SU-DHL-6 (cell line): Measurements from ENCODE around the gene SLC5A6.

Experiments
- H2AFZ ChIP-seq: fragments of 200-600 bp; sonication (generic); 2 replicates; pipeline ENCODE4 v1.6.1; 2014; ENCODE audit warnings: low read depth, mild to moderate bottlenecking, moderate library complexity, mixed read lengths, antibody characterized with exemption, low read length; ENCODE audit not compliant: severe bottlenecking
- H3F3A ChIP-seq: fragments of 200-600 bp; shearing (Covaris generic); 2 replicates; pipeline ENCODE4 v1.6.0; 2016; ENCODE audit warnings: antibody characterized with exemption, mild to moderate bottlenecking; ENCODE audit not compliant: insufficient read depth
- H3K27ac ChIP-seq: fragments of 200-600 bp; sonication (generic); 2 replicates; pipeline ENCODE4 v1.5.1; 2016; ENCODE audit warnings: low read depth, mild to moderate bottlenecking, low read length, moderate library complexity, mixed read lengths
- H3K27me3 ChIP-seq: fragments of 200-600 bp; sonication (generic), shearing (Covaris generic); 2 replicates; pipeline ENCODE4 v1.6.0; 2014; ENCODE audit warnings: mild to moderate bottlenecking, low read length
- H3K36me3 ChIP-seq: fragments of 200-600 bp; sonication (generic); 2 replicates; pipeline ENCODE4 v1.6.1; 2014; ENCODE audit warnings: mild to moderate bottlenecking, low read length, mixed read lengths
- H3K4me2 ChIP-seq: fragments of 300-600, 200-600 bp; shearing (Covaris generic), sonication (generic); 2 replicates; pipeline ENCODE4 v1.6.0; 2014; ENCODE audit warnings: low read length, low read depth, mild to moderate bottlenecking; ENCODE audit not compliant: poor library complexity, severe bottlenecking
- H3K4me3 ChIP-seq: fragments of 200-600 bp; sonication (generic); 2 replicates; pipeline ENCODE4 v1.5.1; 2014; ENCODE audit warnings: antibody characterized with exemption, low read length, mild to moderate bottlenecking, mixed read lengths; ENCODE audit not compliant: insufficient read depth, poor library complexity, severe bottlenecking
- H3K79me2 ChIP-seq: fragments of 200-600 bp; sonication (generic); 2 replicates; pipeline ENCODE4 v1.6.1; 2014; ENCODE audit warnings: mild to moderate bottlenecking, low read length, moderate library complexity; ENCODE audit not compliant: insufficient read depth
- H3K9ac ChIP-seq: fragments of 200-600 bp; sonication (generic); 2 replicates; pipeline ENCODE4 v1.7.0; 2014; ENCODE audit warnings: mild to moderate bottlenecking, low read length
- H3K9me2 ChIP-seq: fragments of 200-600 bp; sonication (generic); replicated peaks from 2 replicates; pipeline ENCODE4 v1.6.1; 2014; ENCODE audit warnings: low read length; ENCODE audit not compliant: insufficient read depth
- H3K9me3 ChIP-seq: fragments of 200-600 bp; sonication (generic); 2 replicates; pipeline ENCODE4 v1.6.1; 2014; ENCODE audit warnings: low read length, mixed read lengths; ENCODE audit not compliant: insufficient read depth
- H4K20me1 ChIP-seq: fragments of 200-600 bp; sonication (generic); 2 replicates; pipeline ENCODE4 v1.6.1; 2014; ENCODE audit warnings: low read depth, mild to moderate bottlenecking, antibody characterized with exemption, low read length, moderate library complexity, mixed read lengths
- EZH2phosphoT487 ChIP-seq: fragments of 200-600 bp; sonication (generic), shearing (Covaris generic); conservative IDR thresholded peaks from 2 replicates; pipeline ENCODE4 v1.6.1; 2018; ENCODE audit warnings: mild to moderate bottlenecking, antibody characterized with exemption, low read length, moderate library complexity, mixed read lengths
- TF ChIP-seq, protein P1 (sequence below): fragments of 200-600 bp; sonication (generic); IDR thresholded peaks from one replicate; pipeline ENCODE4 v1.5.1; 2017; ENCODE audit warnings: antibody characterized with exemption, mild to moderate bottlenecking, low read length, moderate library complexity; ENCODE audit not compliant: insufficient read depth, poor library complexity, severe bottlenecking

The SLC5A6 gene

DNA sequence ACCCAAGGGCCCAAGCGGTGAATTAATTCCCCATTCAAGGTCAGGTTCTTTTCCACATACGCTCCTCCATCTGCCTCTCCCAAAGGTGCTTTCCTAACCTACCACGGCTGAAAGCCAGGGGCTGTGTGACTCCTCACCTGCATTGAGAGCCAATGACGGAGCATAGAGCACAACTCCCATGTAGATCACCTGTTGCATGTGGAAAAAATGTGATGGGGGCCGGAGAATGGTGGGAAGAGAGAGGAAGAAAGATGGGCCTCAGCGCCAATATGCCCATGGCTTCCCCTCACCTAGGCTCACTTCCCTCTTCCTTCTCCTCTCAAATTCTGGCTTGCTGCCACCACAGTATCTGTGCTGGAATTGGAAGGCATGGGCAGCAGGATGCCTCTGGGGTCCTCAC, 5.7 kb downstream of the SLC5A6 start:
- Histone ChIP-seq H3K9ac (no peak overlapping the region), H3K9me2 (no peaks in the 10 kb centered on the region), H2AFZ (no peak overlapping the region), H3K4me2 (no peak overlapping the region), H3K27ac (no peak overlapping the region), H3K4me3 (no peak overlapping the region), H3K9me3 (no peaks in the 10 kb centered on the region), H3K27me3 (no peaks in the 10 kb centered on the region), H3K79me2 (no peaks in the 10 kb centered on the region), H4K20me1 (no peaks in the 10 kb centered on the region), H3K36me3 (no peaks in the 10 kb centered on the region; the same call in 1 of the 2 replicates), H3F3A (0 out of 2 replicates have a peak, but pooled peaks cover 5% of the 10 kb centered on the region)
- no peak for TF ChIP-seq EZH2phosphoT487

DNA sequence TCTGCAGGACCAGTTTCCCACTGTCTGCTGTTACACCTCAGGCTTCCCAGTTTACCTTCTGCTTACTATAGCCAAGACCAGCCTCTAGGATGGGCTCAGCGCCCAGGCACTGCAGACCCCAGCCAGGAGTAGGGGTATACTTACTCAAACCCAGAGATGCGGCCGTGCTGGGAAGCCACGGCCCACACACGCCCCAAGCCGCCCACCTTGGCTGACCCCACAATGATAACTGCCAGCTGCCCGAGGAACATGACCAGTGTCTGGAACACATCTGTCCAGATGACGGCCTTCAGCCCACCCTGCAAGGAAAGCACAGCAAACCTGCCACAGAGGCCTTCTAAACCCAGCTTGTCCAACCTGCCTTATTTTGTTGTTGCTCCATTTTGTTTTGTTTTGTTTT, 6.9 kb downstream of the SLC5A6 start:
- no peak overlapping the region for H3K4me3 ChIP-seq
- TF ChIP-seq, protein P1, sequence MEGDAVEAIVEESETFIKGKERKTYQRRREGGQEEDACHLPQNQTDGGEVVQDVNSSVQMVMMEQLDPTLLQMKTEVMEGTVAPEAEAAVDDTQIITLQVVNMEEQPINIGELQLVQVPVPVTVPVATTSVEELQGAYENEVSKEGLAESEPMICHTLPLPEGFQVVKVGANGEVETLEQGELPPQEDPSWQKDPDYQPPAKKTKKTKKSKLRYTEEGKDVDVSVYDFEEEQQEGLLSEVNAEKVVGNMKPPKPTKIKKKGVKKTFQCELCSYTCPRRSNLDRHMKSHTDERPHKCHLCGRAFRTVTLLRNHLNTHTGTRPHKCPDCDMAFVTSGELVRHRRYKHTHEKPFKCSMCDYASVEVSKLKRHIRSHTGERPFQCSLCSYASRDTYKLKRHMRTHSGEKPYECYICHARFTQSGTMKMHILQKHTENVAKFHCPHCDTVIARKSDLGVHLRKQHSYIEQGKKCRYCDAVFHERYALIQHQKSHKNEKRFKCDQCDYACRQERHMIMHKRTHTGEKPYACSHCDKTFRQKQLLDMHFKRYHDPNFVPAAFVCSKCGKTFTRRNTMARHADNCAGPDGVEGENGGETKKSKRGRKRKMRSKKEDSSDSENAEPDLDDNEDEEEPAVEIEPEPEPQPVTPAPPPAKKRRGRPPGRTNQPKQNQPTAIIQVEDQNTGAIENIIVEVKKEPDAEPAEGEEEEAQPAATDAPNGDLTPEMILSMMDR, result no peak
- TF ChIP-seq EZH2phosphoT487, result no peak
- H3K27ac ChIP-seq, result no peak overlapping the region
- no peaks in the 10 kb centered on the region for H3K9me3 ChIP-seq
- H3F3A ChIP-seq, result 0 out of 2 replicates have a peak, but pooled peaks cover 5% of the 10 kb centered on the region
- H3K79me2 ChIP-seq, result no peaks in the 10 kb centered on the region
- no peak overlapping the region for H3K4me2 ChIP-seq
- H3K9ac ChIP-seq, result no peak overlapping the region
- no peaks in the 10 kb centered on the region for H3K27me3 ChIP-seq
- H3K36me3 ChIP-seq, result no peaks in the 10 kb centered on the region; the same call in 1 of the 2 replicates
- H3K9me2 ChIP-seq, result no peaks in the 10 kb centered on the region
- no peaks in the 10 kb centered on the region for H4K20me1 ChIP-seq
- no peak overlapping the region for H2AFZ ChIP-seq

DNA sequence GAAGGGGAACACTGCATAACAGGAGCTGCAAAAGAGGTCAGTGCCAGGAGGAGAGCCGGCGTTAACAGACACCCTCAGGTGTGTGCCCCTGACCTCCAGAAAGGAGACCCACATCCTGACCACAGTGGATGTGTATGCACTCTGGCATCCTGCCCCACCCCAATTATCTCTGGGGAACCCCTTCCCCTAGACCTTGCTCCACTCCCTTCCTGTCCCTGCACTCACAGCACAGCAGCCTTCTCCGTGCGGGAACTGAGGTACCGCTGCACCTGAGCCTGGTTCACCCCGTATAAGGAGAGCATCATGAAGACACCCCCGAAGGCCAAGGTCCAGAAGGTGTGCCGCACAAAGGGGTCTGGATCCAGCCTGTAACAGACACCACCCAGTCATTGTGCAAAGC, 7.5 kb downstream of the SLC5A6 start:
- H3K4me2 ChIP-seq, result no peak overlapping the region
- no peaks in the 10 kb centered on the region for H3K9me2 ChIP-seq
- no peaks in the 10 kb centered on the region; the same call in 1 of the 2 replicates for H3K36me3 ChIP-seq
- H3K4me3 ChIP-seq, result no peak overlapping the region
- no peak overlapping the region for H3K27ac ChIP-seq
- no peaks in the 10 kb centered on the region for H3K27me3 ChIP-seq
- H2AFZ ChIP-seq, result no peak overlapping the region
- no peaks in the 10 kb centered on the region for H3K9me3 ChIP-seq
- H4K20me1 ChIP-seq, result no peaks in the 10 kb centered on the region
- H3K9ac ChIP-seq, result no peak overlapping the region
- no peaks in the 10 kb centered on the region for H3K79me2 ChIP-seq
- H3F3A ChIP-seq, result no peaks in the 10 kb centered on the region
- TF ChIP-seq, protein P1, result no peak
- no peak for TF ChIP-seq EZH2phosphoT487

DNA sequence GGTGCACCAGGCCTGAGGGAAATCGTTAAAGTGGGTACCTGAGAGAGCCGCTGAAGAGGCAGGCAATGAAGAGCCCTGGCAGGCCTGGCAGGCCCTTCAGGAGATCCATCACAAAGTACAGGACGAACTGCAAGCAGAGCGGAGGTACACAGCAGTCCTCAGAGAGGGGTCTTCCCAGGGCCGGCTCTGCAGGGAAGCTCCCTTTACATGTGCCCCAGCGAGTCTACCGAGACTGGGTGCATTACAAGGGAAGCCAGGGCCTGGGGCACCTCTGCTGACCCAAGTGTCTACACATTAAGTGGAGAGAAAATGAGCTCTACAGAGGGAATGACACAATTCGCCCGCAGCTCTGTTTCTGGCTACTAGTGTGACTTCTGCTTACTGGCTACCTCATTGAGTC, 8.3 kb downstream of the SLC5A6 start:
- Histone ChIP-seq H3K79me2 (no peaks in the 10 kb centered on the region), H3F3A (no peaks in the 10 kb centered on the region), H3K4me2 (no peak overlapping the region), H3K9me3 (no peaks in the 10 kb centered on the region), H3K27me3 (no peaks in the 10 kb centered on the region), H3K9ac (no peak overlapping the region), H3K4me3 (no peak overlapping the region), H3K36me3 (no peaks in the 10 kb centered on the region; the same call in 1 of the 2 replicates), H2AFZ (no peak overlapping the region), H3K9me2 (no peaks in the 10 kb centered on the region), H4K20me1 (no peaks in the 10 kb centered on the region), H3K27ac (no peak overlapping the region)
- TF ChIP-seq, protein P1, result no peak
- TF ChIP-seq EZH2phosphoT487, result no peak
